Spleen (tissue), 7 donors: ENCODE data around the gene TEX14.

ENCODE experiments used
- POLR2A ChIP-seq, 3 donors: fragments of 450-650 bp; IDR thresholded peaks; one replicate each; pipeline ENCODE4 v1.5.1; 2017; ENCODE audit warnings: antibody characterized with exemption in 3 of 3, mild to moderate bottlenecking in 1 of 3
- POLR2AphosphoS5 ChIP-seq, 3 donors: sonication (generic); formaldehyde crosslinking; IDR thresholded peaks; one replicate each; pipeline ENCODE4 v1.5.1; 2017; ENCODE audit warnings: antibody characterized with exemption in 3 of 3
- TF ChIP-seq, protein P1 (sequence below), 11 experiments: fragments of 200-600 bp in 7 of 11; fragments of 450-650 bp in 4 of 11; sonication (generic) in 4 of 11; IDR thresholded peaks in 8 of 11; conservative IDR thresholded peaks in 3 of 11; 1 replicate in 7 of 11; 2 replicates in 4 of 11; pipeline versions ENCODE4 v1.4.0 to v1.8.0; 2016 to 2021; ENCODE audit warnings: antibody characterized with exemption in 11 of 11, inconsistent platforms in 4 of 11, mild to moderate bottlenecking in 1 of 11
- donor health status: DM: no; HTN: no; CAD: no; lungs with moderate emphysema.
- donor health status: DM: no; HTN: no; CAD: no.
- donor health status: DM: no; HTN: no; CAD: no.

DNA sequence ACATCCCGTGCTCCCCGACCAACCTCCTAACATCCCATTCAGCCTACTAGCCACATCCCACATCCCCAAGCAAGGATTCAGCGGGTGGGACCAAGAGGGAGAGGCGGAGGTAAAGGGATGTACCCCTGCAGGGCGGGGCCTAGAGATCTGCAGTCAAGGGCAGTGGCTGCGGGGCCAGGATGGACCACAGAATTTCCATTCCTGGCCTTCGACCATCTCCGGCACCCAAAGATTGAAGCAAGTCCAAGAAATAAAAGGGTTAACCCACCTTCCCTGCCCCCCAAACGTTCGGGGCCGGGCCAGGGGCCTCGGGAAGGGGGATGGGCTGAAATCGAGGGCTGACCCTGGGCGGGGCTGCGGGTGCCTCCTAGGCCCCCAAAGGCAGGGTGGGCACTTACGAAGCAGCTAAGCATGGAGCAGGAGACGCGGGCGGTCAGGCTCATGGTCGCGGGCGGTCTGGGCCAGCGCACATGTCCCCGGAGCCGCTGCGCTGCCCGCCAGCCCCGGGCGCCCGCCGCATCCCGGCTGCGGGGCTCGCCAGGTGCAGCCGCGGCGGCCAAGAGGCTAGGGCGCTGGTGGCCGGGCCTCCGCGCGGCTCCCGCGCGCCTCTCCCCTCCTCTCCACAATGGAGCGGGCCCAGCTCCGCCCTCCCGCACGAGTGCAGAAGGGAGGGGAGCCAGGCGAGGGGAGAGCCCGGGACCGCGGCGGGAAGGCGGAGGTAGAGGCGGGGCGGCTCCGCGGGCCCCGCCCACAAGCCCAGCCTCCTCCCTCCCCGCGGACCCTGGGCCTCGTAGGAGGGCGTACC is 177.7 kb downstream of the TEX14 start, which contains the start of gene MTMR4:
- TF ChIP-seq, protein P1, sequence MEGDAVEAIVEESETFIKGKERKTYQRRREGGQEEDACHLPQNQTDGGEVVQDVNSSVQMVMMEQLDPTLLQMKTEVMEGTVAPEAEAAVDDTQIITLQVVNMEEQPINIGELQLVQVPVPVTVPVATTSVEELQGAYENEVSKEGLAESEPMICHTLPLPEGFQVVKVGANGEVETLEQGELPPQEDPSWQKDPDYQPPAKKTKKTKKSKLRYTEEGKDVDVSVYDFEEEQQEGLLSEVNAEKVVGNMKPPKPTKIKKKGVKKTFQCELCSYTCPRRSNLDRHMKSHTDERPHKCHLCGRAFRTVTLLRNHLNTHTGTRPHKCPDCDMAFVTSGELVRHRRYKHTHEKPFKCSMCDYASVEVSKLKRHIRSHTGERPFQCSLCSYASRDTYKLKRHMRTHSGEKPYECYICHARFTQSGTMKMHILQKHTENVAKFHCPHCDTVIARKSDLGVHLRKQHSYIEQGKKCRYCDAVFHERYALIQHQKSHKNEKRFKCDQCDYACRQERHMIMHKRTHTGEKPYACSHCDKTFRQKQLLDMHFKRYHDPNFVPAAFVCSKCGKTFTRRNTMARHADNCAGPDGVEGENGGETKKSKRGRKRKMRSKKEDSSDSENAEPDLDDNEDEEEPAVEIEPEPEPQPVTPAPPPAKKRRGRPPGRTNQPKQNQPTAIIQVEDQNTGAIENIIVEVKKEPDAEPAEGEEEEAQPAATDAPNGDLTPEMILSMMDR (IDR thresholded peaks at IDR 0.05 in 8 of 11, conservative IDR thresholded peaks at IDR 0.05 in 3 of 11) = no peak
- TF ChIP-seq POLR2A (IDR thresholded peaks at IDR 0.05) = no peak
- peak; percentile 56 to 80 (median 78) for TF ChIP-seq POLR2AphosphoS5 (IDR thresholded peaks at IDR 0.05)
